HepG2 (cell line): ENCODE measurements around the gene WNT3. TPM values are rescaled to one million over a fixed set of nuclear protein-coding genes. Genes with fewer than 3 reads are reported as not detected.

Experiments
- ETS1 ChIP-seq: sonication (generic); formaldehyde crosslinking; IDR thresholded peaks from 2 replicates; pipeline ENCODE4 v1.4.0; 2020; ENCODE audit warnings: missing genetic modification reagents
- NR3C1 ChIP-seq: sonication (generic); formaldehyde crosslinking; IDR thresholded peaks from 2 replicates; pipeline ENCODE4 v1.4.0; 2020; ENCODE audit warnings: missing genetic modification reagents
- SIN3B ChIP-seq: fragments of 150-350 bp; IDR thresholded peaks from 2 replicates; pipeline ENCODE4 v1.6.1; 2014; ENCODE audit warnings: low read length
- TEAD2 ChIP-seq: sonication (generic); formaldehyde crosslinking; IDR thresholded peaks from 2 replicates; pipeline ENCODE4 v1.9.0; 2021; ENCODE audit warnings: missing genetic modification reagents
- TP53 ChIP-seq: sonication (generic); formaldehyde crosslinking; conservative IDR thresholded peaks from 2 replicates; pipeline ENCODE4 v1.4.0; 2020; ENCODE audit warnings: missing genetic modification reagents
- ZBTB14 ChIP-seq: sonication (generic); formaldehyde crosslinking; IDR thresholded peaks from 2 replicates; pipeline ENCODE4 v1.4.0; 2020; ENCODE audit warnings: missing genetic modification reagents
- ZBTB42 ChIP-seq: sonication (generic); formaldehyde crosslinking; IDR thresholded peaks from 2 replicates; pipeline ENCODE4 v1.5.0; 2020; ENCODE audit warnings: mild to moderate bottlenecking, missing genetic modification reagents
- ZBTB49 ChIP-seq: sonication (generic); formaldehyde crosslinking; IDR thresholded peaks from 2 replicates; pipeline ENCODE4 v1.4.0; 2020; ENCODE audit warnings: missing genetic modification reagents, borderline replicate concordance
- ZNF296 ChIP-seq: sonication (generic); formaldehyde crosslinking; conservative IDR thresholded peaks from 2 replicates; pipeline ENCODE4 v1.5.0; 2020; ENCODE audit warnings: mild to moderate bottlenecking, missing genetic modification reagents
- ZNF549 ChIP-seq: sonication (generic); formaldehyde crosslinking; IDR thresholded peaks from 2 replicates; pipeline ENCODE4 v1.5.0; 2020; ENCODE audit warnings: missing genetic modification reagents
- ZNF768 ChIP-seq: sonication (generic); formaldehyde crosslinking; IDR thresholded peaks from 2 replicates; pipeline ENCODE4 v1.4.0; 2020; ENCODE audit warnings: missing genetic modification reagents
- ZZZ3 ChIP-seq: sonication (generic); formaldehyde crosslinking; IDR thresholded peaks from 2 replicates; pipeline ENCODE4 v1.4.0; 2020; ENCODE audit warnings: missing genetic modification reagents, mild to moderate bottlenecking, borderline replicate concordance
- polyA plus RNA-seq, 8 experiments: library from polyadenylated mRNA; depleted of rRNA in 3 of 8; stranded (reverse) in 7 of 8; unstranded in 1 of 8; fragments of >200 nt; fragmentation: Illumina TruSeq in 4 of 8; extraction: Trizol in 4 of 8; gene quantifications; 2 replicates each; pipeline versions ENCODE4 v1.2.1 to v1.2.3, GENCODE V29; 2011 to 2016; ENCODE audit warnings: low read depth in 4 of 8, missing spikeins in 1 of 8, mixed read lengths in 1 of 8; ENCODE audit not compliant: insufficient read depth in 1 of 8
- total RNA-seq, 5 experiments: library from RNA; depleted of rRNA; stranded (reverse); fragments of >200 nt; fragmentation: Illumina TruSeq; extraction: Trizol; gene quantifications; 2 replicates each; pipeline ENCODE4 v1.2.3, GENCODE V29; 2016; ENCODE audit warnings: low read depth in 1 of 5
- TF ChIP-seq, protein P1 (sequence below): sonication (generic); formaldehyde crosslinking; IDR thresholded peaks from 2 replicates; pipeline ENCODE4 v1.4.0; 2020; ENCODE audit warnings: missing genetic modification reagents, borderline replicate concordance
- TF ChIP-seq, protein P2 (sequence below): sonication (generic); formaldehyde crosslinking; IDR thresholded peaks from 2 replicates; pipeline ENCODE4 v1.4.0; 2020; ENCODE audit warnings: missing genetic modification reagents
- TF ChIP-seq, protein P3 (sequence below): sonication (generic); formaldehyde crosslinking; IDR thresholded peaks from 2 replicates; pipeline ENCODE4 v1.4.0; 2020; ENCODE audit warnings: mild to moderate bottlenecking, missing genetic modification reagents

Gene WNT3
- total and polyA plus RNA-seq, 2 of the 13 experiments (the other 11 are each of a cell fraction or from before 2014, with no cell fraction given): 8.5 to 10.3 TPM

- TF ChIP-seq ETS1 (CRISPR knock-in tag): no peak
- TF ChIP-seq, protein P1, sequence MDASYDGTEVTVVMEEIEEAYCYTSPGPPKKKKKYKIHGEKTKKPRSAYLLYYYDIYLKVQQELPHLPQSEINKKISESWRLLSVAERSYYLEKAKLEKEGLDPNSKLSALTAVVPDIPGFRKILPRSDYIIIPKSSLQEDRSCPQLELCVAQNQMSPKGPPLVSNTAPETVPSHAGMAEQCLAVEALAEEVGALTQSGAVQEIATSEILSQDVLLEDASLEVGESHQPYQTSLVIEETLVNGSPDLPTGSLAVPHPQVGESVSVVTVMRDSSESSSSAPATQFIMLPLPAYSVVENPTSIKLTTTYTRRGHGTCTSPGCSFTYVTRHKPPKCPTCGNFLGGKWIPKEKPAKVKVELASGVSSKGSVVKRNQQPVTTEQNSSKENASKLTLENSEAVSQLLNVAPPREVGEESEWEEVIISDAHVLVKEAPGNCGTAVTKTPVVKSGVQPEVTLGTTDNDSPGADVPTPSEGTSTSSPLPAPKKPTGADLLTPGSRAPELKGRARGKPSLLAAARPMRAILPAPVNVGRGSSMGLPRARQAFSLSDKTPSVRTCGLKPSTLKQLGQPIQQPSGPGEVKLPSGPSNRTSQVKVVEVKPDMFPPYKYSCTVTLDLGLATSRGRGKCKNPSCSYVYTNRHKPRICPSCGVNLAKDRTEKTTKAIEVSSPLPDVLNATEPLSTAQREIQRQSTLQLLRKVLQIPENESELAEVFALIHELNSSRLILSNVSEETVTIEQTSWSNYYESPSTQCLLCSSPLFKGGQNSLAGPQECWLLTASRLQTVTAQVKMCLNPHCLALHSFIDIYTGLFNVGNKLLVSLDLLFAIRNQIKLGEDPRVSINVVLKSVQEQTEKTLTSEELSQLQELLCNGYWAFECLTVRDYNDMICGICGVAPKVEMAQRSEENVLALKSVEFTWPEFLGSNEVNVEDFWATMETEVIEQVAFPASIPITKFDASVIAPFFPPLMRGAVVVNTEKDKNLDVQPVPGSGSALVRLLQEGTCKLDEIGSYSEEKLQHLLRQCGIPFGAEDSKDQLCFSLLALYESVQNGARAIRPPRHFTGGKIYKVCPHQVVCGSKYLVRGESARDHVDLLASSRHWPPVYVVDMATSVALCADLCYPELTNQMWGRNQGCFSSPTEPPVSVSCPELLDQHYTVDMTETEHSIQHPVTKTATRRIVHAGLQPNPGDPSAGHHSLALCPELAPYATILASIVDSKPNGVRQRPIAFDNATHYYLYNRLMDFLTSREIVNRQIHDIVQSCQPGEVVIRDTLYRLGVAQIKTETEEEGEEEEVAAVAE (CRISPR knock-in tag): 0 out of 2 replicates have a peak, but pooled peaks have one; percentile 33
- no peak for TF ChIP-seq SIN3B
- no peak for TF ChIP-seq ZNF549
- no peak for TF ChIP-seq ZBTB42 (CRISPR knock-in tag)
- TF ChIP-seq ZNF296 (CRISPR knock-in tag): no peak
- no peak for TF ChIP-seq ZBTB14 (CRISPR knock-in tag)
- TF ChIP-seq, protein P2, sequence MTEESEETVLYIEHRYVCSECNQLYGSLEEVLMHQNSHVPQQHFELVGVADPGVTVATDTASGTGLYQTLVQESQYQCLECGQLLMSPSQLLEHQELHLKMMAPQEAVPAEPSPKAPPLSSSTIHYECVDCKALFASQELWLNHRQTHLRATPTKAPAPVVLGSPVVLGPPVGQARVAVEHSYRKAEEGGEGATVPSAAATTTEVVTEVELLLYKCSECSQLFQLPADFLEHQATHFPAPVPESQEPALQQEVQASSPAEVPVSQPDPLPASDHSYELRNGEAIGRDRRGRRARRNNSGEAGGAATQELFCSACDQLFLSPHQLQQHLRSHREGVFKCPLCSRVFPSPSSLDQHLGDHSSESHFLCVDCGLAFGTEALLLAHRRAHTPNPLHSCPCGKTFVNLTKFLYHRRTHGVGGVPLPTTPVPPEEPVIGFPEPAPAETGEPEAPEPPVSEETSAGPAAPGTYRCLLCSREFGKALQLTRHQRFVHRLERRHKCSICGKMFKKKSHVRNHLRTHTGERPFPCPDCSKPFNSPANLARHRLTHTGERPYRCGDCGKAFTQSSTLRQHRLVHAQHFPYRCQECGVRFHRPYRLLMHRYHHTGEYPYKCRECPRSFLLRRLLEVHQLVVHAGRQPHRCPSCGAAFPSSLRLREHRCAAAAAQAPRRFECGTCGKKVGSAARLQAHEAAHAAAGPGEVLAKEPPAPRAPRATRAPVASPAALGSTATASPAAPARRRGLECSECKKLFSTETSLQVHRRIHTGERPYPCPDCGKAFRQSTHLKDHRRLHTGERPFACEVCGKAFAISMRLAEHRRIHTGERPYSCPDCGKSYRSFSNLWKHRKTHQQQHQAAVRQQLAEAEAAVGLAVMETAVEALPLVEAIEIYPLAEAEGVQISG (CRISPR knock-in tag): peak; percentile 43; the same call in 1 of the 2 replicates
- TF ChIP-seq ZNF768 (CRISPR knock-in tag): peak; percentile 94
- no peak for TF ChIP-seq TP53
- no peak for TF ChIP-seq TEAD2 (CRISPR knock-in tag)
- TF ChIP-seq ZZZ3 (CRISPR knock-in tag): 0 out of 2 replicates have a peak, but pooled peaks have one; percentile 42
- TF ChIP-seq NR3C1 (CRISPR knock-in tag): no peak
- TF ChIP-seq, protein P3, sequence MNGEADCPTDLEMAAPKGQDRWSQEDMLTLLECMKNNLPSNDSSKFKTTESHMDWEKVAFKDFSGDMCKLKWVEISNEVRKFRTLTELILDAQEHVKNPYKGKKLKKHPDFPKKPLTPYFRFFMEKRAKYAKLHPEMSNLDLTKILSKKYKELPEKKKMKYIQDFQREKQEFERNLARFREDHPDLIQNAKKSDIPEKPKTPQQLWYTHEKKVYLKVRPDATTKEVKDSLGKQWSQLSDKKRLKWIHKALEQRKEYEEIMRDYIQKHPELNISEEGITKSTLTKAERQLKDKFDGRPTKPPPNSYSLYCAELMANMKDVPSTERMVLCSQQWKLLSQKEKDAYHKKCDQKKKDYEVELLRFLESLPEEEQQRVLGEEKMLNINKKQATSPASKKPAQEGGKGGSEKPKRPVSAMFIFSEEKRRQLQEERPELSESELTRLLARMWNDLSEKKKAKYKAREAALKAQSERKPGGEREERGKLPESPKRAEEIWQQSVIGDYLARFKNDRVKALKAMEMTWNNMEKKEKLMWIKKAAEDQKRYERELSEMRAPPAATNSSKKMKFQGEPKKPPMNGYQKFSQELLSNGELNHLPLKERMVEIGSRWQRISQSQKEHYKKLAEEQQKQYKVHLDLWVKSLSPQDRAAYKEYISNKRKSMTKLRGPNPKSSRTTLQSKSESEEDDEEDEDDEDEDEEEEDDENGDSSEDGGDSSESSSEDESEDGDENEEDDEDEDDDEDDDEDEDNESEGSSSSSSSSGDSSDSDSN (CRISPR knock-in tag): peak; percentile 72
- TF ChIP-seq ZBTB49 (CRISPR knock-in tag): no peak
These were observed 23.0 kb downstream of the WNT3 start (continued) for GRCh38 chr17:46795379-46795952.
